Fibroblast of lung (primary cell): ENCODE data around the gene RETN. TPM values are rescaled to one million over a fixed set of nuclear protein-coding genes. Genes with fewer than 3 reads are reported as not detected.

ENCODE experiments used
- DNase-seq, 2 donors: peaks; one replicate each; pipeline versions ENCODE4 v3.0.0 to v3.0.0-alpha.2; 2010; ENCODE audit warnings: low read depth in 2 of 2
- H2AFZ ChIP-seq: 2 replicates; pipeline ENCODE4 v1.5.1; 2012; ENCODE audit warnings: low read length, control low read depth, inconsistent platforms
- H3K27ac ChIP-seq: 2 replicates; pipeline ENCODE4 v1.5.1; 2011; ENCODE audit warnings: low read length, control low read depth; ENCODE audit not compliant: insufficient read depth
- H3K27me3 ChIP-seq: 2 replicates; pipeline ENCODE4 v1.5.1; 2011; ENCODE audit warnings: mild to moderate bottlenecking, low read length; ENCODE audit not compliant: control insufficient read depth, insufficient read depth
- H3K36me3 ChIP-seq: 2 replicates; pipeline ENCODE4 v1.5.1; 2011; ENCODE audit warnings: low read length; ENCODE audit not compliant: control insufficient read depth, insufficient read depth
- H3K4me1 ChIP-seq: 2 replicates; pipeline ENCODE4 v1.5.1; 2011; ENCODE audit warnings: low read length; ENCODE audit not compliant: control insufficient read depth, insufficient read depth; ENCODE audit errors: extremely low read depth
- H3K4me2 ChIP-seq: 2 replicates; pipeline ENCODE4 v1.5.1; 2011; ENCODE audit warnings: low read length, control low read depth; ENCODE audit not compliant: insufficient read depth; ENCODE audit errors: extremely low read depth
- H3K4me3 ChIP-seq, 4 experiments: fragments of 200-600 bp in 1 of 4; sonication (generic) in 1 of 4; replicated peaks in 1 of 4; 2 replicates each; pipeline ENCODE4 v1.5.1; 2011 to 2016; ENCODE audit warnings: low read length in 4 of 4, low read depth in 3 of 4, mild to moderate bottlenecking in 3 of 4, control low read depth in 2 of 4, inconsistent platforms in 1 of 4, mixed read lengths in 1 of 4; ENCODE audit not compliant: insufficient read depth in 1 of 4; ENCODE audit errors: control extremely low read depth in 1 of 4
- H3K79me2 ChIP-seq: 2 replicates; pipeline ENCODE4 v1.5.1; 2012; ENCODE audit warnings: mild to moderate bottlenecking, low read length, inconsistent platforms; ENCODE audit not compliant: control insufficient read depth, insufficient read depth
- H3K9ac ChIP-seq: 2 replicates; pipeline ENCODE4 v1.5.1; 2011; ENCODE audit warnings: mild to moderate bottlenecking, low read length, control low read depth; ENCODE audit not compliant: insufficient read depth
- H3K9me3 ChIP-seq: 2 replicates; pipeline ENCODE4 v1.5.1; 2012; ENCODE audit warnings: low read depth, low read length; ENCODE audit not compliant: control insufficient read depth, insufficient read depth
- H4K20me1 ChIP-seq: 2 replicates; pipeline ENCODE4 v1.5.1; 2011; ENCODE audit warnings: low read length; ENCODE audit not compliant: control insufficient read depth, insufficient read depth; ENCODE audit errors: extremely low read depth
- CTCF ChIP-seq, 2 donors: IDR thresholded peaks in 1 of 2; conservative IDR thresholded peaks in 1 of 2; 1 replicate in 1 of 2; 2 replicates in 1 of 2; pipeline ENCODE4 v1.5.1; 2011 to 2012; ENCODE audit warnings: low read length in 2 of 2, control low read depth in 1 of 2, inconsistent platforms in 1 of 2, low read depth in 1 of 2, mild to moderate bottlenecking in 1 of 2
- EZH2 ChIP-seq: IDR thresholded peaks from 2 replicates; pipeline ENCODE4 v1.5.1; 2012; ENCODE audit warnings: low read length, control low read depth, mild to moderate bottlenecking; ENCODE audit errors: missing control alignments
- polyA plus RNA-seq, 2 donors: library from polyadenylated mRNA; depleted of rRNA in 1 of 2; stranded (reverse) in 1 of 2; unstranded in 1 of 2; fragments of >200 nt; gene quantifications; 2 replicates each; pipeline ENCODE4 v1.2.1, GENCODE V29; 2011 to 2012; ENCODE audit warnings: missing spikeins in 1 of 2
- total RNA-seq: library from RNA; depleted of rRNA; stranded (reverse); fragments of >200 nt; gene quantifications from 2 replicates; pipeline ENCODE4 v1.2.1, GENCODE V29; 2014

The RETN gene
- total and polyA plus RNA-seq, 2 donors (not counting 1 experiment from before 2014, with no cell fraction given) = not detected

GRCh38 chr19:7692417-7693088 lies 23.7 kb downstream of the RETN start:
- Histone ChIP-seq H3K79me2 (no peaks in the 10 kb centered on the region), H3K9me3 (no peaks in the 10 kb centered on the region), H4K20me1 (no peaks in the 10 kb centered on the region), H3K4me2 (no peak overlapping the region), H3K4me3 (no peak overlapping the region), H3K4me1 (no peaks in the 10 kb centered on the region), H3K36me3 (no peaks in the 10 kb centered on the region), H3K27me3 (no peaks in the 10 kb centered on the region), H2AFZ (no peak overlapping the region), H3K9ac (no peak overlapping the region), H3K27ac (no peak overlapping the region)
- DNase-seq = no peak
- TF ChIP-seq CTCF (conservative IDR thresholded peaks at IDR 0.05 in 1 of 2, IDR thresholded peaks at IDR 0.05 in 1 of 2; ENCODE audit: low read depth in 1 of 2, low read length in 2 of 2) (no peak), EZH2 (no peak)

- Histone ChIP-seq H3K4me2 (no peak overlapping the region), H3K4me3 (no peak overlapping the region), H3K9me3 (no peaks in the 10 kb centered on the region), H2AFZ (no peak overlapping the region), H3K4me1 (no peaks in the 10 kb centered on the region), H4K20me1 (no peaks in the 10 kb centered on the region), H3K27me3 (no peaks in the 10 kb centered on the region), H3K9ac (no peak overlapping the region), H3K36me3 (no peaks in the 10 kb centered on the region), H3K27ac (no peak overlapping the region), H3K79me2 (no peaks in the 10 kb centered on the region)
- DNase-seq = no peak
- TF ChIP-seq CTCF (conservative IDR thresholded peaks at IDR 0.05 in 1 of 2, IDR thresholded peaks at IDR 0.05 in 1 of 2; ENCODE audit: low read depth in 1 of 2, low read length in 2 of 2) (no peak), EZH2 (no peak)
Observed at GRCh38 chr19:7694499-7694898, 25.6 kb downstream of the RETN start.

- Histone ChIP-seq H3K9ac (no peak overlapping the region), H3K27ac (no peak overlapping the region), H3K4me1 (no peaks in the 10 kb centered on the region), H3K27me3 (no peaks in the 10 kb centered on the region), H2AFZ (no peak overlapping the region), H3K4me3 (no peak overlapping the region), H3K79me2 (no peaks in the 10 kb centered on the region), H3K36me3 (no peaks in the 10 kb centered on the region), H3K9me3 (no peaks in the 10 kb centered on the region), H3K4me2 (no peak overlapping the region), H4K20me1 (no peaks in the 10 kb centered on the region)
- no peak for DNase-seq
- TF ChIP-seq CTCF (conservative IDR thresholded peaks at IDR 0.05 in 1 of 2, IDR thresholded peaks at IDR 0.05 in 1 of 2; ENCODE audit: low read depth in 1 of 2, low read length in 2 of 2) = no peak
- TF ChIP-seq EZH2 = no peak
Observed at GRCh38 chr19:7697721-7698287, 29.0 kb downstream of the RETN start.
